ENCODE measurements around the gene SPACA7.

DNA sequence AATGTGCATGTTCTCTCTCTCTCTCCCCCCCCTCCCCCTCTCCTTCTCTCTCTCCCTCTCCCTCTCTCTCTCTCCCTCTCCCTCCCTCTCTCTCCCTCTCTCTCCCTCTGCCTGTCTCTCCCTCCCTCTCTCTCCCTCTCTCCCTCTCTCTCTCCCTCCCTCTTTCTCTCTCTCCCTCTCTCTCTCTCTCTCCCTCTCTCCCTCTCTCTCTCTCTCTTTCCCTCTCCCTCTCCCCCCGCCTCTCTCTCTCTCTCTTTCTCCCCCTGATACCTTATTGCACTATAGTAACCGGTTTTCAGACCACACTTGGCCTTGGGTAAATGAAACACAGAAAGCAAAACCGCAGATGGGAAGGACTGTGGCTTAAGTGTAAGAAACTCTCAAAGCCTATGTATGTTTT, 34.7 kb upstream of the SPACA7 start:
- TF ChIP-seq IKZF1 (conservative IDR thresholded peaks at IDR 0.05) (no peak), EGR1 (IDR thresholded peaks at IDR 0.05; ENCODE audit: borderline replicate concordance in 1 of 2, low read depth in 2 of 2, low read length in 2 of 2) (no peak), EZH2 (IDR thresholded peaks at IDR 0.05; ENCODE audit: borderline replicate concordance, control insufficient read depth, low read depth, low read length) (no peak), ZBED1 (IDR thresholded peaks at IDR 0.05; ENCODE audit: borderline replicate concordance) (no peak), YY1 (IDR thresholded peaks at IDR 0.05; ENCODE audit: low read depth, low read length) (no peak), POLR2AphosphoS2 (IDR thresholded peaks at IDR 0.05; ENCODE audit: low read depth, low read length) (no peak), POLR2A (IDR thresholded peaks at IDR 0.05; ENCODE audit: low read depth, low read length) (no peak), HDAC2 (IDR thresholded peaks at IDR 0.05) (no peak), MTA2 (IDR thresholded peaks at IDR 0.05; ENCODE audit: low read depth) (no peak), SRF (IDR thresholded peaks at IDR 0.05; ENCODE audit: low read depth in 2 of 2, low read length in 2 of 2) (no peak)
- TF ChIP-seq, protein P1, sequence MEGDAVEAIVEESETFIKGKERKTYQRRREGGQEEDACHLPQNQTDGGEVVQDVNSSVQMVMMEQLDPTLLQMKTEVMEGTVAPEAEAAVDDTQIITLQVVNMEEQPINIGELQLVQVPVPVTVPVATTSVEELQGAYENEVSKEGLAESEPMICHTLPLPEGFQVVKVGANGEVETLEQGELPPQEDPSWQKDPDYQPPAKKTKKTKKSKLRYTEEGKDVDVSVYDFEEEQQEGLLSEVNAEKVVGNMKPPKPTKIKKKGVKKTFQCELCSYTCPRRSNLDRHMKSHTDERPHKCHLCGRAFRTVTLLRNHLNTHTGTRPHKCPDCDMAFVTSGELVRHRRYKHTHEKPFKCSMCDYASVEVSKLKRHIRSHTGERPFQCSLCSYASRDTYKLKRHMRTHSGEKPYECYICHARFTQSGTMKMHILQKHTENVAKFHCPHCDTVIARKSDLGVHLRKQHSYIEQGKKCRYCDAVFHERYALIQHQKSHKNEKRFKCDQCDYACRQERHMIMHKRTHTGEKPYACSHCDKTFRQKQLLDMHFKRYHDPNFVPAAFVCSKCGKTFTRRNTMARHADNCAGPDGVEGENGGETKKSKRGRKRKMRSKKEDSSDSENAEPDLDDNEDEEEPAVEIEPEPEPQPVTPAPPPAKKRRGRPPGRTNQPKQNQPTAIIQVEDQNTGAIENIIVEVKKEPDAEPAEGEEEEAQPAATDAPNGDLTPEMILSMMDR (IDR thresholded peaks at IDR 0.05 in 2 of 3, conservative IDR thresholded peaks at IDR 0.05 in 1 of 3; ENCODE audit: control insufficient read depth in 2 of 3, extremely low read depth in 1 of 3, insufficient read depth in 1 of 3, low read depth in 3 of 3, low read length in 3 of 3) = no peak
- TF ChIP-seq, protein P2, sequence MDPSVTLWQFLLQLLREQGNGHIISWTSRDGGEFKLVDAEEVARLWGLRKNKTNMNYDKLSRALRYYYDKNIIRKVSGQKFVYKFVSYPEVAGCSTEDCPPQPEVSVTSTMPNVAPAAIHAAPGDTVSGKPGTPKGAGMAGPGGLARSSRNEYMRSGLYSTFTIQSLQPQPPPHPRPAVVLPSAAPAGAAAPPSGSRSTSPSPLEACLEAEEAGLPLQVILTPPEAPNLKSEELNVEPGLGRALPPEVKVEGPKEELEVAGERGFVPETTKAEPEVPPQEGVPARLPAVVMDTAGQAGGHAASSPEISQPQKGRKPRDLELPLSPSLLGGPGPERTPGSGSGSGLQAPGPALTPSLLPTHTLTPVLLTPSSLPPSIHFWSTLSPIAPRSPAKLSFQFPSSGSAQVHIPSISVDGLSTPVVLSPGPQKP (IDR thresholded peaks at IDR 0.05; ENCODE audit: low read depth, low read length) = no peak
- TF ChIP-seq, protein P3, sequence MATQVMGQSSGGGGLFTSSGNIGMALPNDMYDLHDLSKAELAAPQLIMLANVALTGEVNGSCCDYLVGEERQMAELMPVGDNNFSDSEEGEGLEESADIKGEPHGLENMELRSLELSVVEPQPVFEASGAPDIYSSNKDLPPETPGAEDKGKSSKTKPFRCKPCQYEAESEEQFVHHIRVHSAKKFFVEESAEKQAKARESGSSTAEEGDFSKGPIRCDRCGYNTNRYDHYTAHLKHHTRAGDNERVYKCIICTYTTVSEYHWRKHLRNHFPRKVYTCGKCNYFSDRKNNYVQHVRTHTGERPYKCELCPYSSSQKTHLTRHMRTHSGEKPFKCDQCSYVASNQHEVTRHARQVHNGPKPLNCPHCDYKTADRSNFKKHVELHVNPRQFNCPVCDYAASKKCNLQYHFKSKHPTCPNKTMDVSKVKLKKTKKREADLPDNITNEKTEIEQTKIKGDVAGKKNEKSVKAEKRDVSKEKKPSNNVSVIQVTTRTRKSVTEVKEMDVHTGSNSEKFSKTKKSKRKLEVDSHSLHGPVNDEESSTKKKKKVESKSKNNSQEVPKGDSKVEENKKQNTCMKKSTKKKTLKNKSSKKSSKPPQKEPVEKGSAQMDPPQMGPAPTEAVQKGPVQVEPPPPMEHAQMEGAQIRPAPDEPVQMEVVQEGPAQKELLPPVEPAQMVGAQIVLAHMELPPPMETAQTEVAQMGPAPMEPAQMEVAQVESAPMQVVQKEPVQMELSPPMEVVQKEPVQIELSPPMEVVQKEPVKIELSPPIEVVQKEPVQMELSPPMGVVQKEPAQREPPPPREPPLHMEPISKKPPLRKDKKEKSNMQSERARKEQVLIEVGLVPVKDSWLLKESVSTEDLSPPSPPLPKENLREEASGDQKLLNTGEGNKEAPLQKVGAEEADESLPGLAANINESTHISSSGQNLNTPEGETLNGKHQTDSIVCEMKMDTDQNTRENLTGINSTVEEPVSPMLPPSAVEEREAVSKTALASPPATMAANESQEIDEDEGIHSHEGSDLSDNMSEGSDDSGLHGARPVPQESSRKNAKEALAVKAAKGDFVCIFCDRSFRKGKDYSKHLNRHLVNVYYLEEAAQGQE (IDR thresholded peaks at IDR 0.05; ENCODE audit: low read depth, low read length) = no peak
- TF ChIP-seq, protein P4, sequence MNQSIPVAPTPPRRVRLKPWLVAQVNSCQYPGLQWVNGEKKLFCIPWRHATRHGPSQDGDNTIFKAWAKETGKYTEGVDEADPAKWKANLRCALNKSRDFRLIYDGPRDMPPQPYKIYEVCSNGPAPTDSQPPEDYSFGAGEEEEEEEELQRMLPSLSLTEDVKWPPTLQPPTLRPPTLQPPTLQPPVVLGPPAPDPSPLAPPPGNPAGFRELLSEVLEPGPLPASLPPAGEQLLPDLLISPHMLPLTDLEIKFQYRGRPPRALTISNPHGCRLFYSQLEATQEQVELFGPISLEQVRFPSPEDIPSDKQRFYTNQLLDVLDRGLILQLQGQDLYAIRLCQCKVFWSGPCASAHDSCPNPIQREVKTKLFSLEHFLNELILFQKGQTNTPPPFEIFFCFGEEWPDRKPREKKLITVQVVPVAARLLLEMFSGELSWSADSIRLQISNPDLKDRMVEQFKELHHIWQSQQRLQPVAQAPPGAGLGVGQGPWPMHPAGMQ (IDR thresholded peaks at IDR 0.05; ENCODE audit: borderline replicate concordance) = no peak
